ENCODE results near the gene HDDC3.
"Not testable (repeated sequence)": the region's sequence is repeated elsewhere in the genome, so short reads cannot be mapped to it uniquely, and the experiment has no call there.

GRCh38 chr15:90909449-90909848 lies 22.9 kb downstream of the HDDC3 start:
- not testable (repeated sequence) for TF ChIP-seq CTCF (IDR thresholded peaks at IDR 0.05; ENCODE audit: insufficient read depth, low read depth, low read length); EZH2 (IDR thresholded peaks at IDR 0.05; ENCODE audit: insufficient read depth, low read length)
